Endothelial cell of hepatic sinusoid (primary cell): ENCODE measurements around the gene CADPS.

Experiments used
- in situ Hi-C: cut with HindIII; loops from 2 replicates; pipeline ENCODE4 v1.10.0; 2017; ENCODE audit warnings: low sequenced_read_pairs

CADPS gene

DNA sequence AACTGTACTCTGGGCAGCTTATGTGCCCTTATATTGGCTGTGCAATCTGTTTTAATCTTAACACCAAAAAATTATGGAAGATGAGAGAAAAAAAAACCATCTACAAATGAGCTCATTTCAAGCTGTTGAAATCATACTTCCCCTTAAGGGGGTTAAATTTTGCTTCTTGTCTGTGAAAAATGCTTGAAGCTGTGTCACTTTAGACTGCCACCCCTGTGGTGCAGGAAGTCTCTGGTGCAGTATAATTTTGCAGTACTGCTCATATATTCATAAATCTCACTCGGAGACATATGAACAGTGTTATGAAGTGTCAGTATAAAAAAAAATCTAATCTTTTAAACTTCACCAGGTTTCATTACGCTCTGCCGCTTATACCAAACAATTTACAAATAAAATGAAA is 471.5 kb downstream of the CADPS start:
- in situ Hi-C loops = no loop called here

DNA sequence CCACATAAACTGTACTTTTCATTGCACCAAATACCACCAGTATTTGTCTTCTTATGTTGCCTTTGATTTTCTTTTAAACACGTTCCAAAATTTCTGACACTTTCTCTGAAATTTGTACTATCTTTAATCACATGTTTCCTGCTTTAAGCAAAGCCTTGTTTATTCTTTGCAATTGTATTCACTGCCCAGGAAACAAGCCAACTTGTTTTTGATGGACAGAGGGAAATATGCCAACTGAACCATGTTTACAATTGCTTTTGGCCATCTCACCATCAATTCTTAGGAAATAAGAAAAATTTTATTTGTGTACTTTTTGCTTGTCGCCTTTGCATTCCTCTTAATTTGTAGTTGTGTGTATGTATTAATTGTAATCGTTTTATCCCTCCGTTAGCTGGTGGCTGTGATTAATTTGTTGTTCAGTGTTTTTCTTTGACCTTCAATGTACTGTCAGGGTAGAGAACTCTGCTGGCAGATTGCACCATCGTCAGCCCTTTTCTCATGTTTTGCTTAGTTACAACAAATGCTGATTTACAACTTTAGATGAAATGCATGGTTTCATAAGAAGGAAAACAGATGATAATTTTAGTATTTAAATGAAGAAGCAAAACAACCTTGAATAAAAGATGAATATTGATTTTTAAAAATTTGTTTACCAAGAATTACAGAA is 482.5 kb downstream of the CADPS start:
- in situ Hi-C loops = no loop called here

DNA sequence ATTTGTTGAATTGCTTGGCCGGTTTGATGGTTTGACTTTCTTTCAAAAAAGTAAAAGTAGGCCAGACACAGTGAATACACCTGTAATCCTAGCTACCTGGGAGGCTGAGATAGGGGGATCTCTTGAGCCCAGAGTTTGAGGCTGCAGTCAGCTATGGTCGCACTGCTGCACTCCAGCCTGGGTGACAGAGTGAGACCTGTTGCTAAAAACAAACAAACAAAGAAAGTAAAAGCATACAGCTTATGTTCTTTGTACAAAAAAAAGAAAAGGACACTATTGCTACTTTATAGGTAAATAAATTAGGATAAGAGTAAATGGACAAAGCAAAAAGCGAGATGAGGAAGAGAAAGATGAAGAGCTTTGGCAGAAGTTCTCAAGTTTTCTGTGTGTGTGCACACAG is 488.0 kb downstream of the CADPS start:
- in situ Hi-C loops = no loop called here

DNA sequence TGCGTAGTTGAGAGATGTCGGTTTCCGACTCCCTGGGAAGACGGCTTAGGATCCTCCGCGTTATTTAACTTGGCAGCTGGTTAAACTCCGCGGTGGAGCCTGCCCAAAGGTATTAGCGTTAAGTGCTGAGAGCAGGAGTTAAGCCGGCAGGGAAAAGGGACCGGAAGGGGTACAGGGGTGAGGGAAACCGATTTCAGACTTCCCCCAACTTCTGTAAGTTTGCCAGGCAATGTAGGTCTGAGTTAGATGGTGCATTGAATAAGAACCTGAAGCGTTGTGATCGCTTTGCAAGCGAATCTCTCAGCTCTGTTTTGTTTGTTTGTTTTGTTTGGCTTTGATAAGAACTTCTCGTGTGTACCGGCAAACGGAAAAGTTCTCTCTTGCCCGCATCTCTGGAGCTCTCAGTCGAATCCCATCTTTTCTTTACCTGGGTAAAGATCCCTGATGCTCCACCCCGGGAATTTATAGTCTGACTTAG is 495.9 kb downstream of the CADPS start:
- in situ Hi-C loops = no loop called here

DNA sequence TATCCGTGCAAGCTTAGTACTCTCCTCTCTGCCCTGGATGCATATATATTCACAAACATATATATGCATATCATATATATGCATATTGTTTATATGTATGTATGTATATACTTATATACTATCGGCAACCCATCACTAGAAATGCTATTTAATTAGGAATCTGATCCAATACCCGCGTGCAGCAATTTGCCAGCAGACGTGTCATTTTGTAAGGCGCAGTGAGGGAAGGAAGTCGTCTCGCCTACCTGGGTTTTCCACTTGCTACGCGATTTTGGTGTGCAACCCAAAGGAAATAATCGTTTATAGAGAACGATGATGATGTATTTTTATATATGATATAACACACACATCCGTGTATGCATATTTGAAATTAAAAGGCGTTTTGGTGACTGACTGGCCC is 496.3 kb downstream of the CADPS start:
- in situ Hi-C loops = no loop called here

DNA sequence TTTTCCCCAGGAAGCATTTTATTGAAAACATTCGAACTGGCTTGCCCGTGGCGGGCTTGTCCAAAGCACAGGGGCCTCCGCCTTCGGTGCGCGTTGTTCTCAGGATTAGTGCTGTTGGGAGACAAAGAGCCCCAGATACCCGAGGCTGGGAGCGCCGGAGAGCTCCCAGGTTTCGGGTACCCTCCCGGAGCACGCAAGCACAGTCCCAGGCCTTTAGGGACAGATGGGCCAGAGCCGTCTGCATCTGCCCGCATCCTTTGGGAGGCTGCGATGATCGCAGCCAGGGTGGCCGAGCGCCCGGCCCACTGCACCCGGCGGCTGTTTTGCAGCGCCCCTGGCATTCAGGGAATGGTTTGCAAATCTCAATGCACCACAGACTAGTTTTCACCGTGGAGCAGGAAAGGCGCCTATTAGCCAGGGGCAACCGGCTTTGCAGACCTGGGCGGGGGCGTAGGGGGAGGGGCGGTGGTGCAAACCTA is 496.9 kb downstream of the CADPS start:
- in situ Hi-C loops = no loop called here

DNA sequence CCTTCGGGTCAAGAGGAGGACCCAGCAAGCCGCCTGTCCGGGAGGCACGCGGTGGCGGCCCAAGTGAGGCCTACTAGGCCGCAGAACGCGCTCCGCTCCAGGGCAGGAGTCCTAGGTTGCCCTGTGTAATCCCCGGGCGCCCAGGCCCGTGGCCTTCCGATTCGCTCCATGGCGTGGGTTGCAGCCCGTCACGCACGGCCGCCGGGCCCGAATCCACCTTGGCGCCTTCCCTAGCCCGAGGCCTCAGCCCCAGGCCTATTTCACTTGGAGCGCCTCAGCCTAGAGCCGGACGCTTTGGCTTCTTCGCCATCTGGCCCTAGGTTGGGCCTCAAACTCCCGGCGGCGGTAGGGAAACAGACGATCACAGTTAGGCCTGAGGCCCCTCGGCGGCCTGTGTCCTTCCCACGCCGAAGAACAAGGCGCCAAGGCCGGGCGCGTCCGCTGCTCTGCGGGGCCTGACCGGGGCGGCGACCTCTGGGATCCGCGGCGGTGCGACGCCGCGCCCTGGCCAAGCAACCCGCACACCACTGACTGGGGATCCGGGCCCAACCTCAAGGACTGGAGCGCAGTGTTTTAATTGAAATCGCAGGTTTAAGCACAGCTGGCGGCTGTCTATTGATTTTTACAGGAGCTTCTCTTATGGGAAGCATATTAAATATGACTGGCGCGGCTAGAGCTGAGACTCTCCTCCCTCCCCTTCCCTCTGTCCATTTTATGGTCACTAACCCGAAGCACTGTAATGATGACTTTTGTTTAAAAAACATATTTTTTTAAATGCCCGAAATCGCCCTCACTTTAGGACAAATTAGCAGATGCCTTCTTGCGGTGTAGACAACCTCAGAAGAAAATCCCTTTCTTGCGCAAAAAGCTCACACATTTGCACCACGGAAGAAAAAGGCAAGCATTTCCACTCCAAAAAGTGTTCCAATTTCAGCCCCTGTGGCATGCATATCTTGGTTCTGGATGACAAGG is 498.0 kb downstream of the CADPS start:
- in situ Hi-C loops = no loop called here

DNA sequence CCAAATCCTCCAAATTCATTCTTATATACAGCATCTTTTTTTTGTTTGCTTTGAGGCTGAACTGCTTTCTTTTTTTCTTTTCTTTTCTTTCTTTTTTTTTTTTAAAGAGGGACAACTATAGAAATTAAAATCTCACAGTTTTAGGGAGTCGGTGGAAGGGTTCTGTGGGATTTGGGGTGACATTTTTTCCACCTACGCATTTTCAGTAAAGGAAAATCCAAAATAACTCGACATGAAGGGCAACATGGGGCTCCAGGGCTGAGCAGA is 498.8 kb downstream of the CADPS start:
- in situ Hi-C loops = no loop called here

DNA sequence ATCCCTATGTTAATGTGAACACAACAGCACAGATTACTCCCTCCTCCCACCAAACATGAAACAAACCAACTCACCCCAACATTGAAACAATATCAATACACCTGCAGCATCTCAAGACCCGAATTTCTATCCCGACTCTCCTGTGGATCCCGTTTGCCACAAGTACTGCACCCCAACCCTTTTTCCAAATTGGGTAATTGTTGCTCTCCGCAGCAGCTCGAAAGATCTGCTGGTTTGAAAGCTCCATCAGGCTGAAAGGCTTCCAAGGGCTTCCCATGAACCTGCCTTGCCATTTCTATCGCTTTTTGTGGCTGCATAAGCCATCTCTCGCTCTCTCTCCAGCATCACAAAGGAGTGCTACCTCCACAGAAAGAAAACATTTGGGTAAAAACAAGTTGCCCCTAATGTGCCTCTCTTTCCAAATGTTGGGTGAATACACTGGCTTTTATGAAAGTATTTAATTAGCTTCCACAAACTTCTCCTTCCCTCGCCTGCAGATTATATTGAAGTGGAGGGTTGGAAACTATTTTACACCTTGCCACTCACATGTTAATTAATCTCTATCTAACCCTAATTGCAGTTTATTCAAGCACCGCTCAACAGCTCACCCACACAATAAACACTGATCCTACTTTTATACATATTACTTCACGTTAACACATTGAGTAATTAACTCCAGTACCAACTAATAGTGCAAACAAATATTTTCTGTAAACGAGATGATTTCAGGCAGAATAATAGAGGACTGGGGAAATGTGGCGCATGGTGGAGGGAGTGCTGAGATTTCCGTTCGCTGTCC is 499.4 kb downstream of the CADPS start:
- in situ Hi-C loops = no loop called here

DNA sequence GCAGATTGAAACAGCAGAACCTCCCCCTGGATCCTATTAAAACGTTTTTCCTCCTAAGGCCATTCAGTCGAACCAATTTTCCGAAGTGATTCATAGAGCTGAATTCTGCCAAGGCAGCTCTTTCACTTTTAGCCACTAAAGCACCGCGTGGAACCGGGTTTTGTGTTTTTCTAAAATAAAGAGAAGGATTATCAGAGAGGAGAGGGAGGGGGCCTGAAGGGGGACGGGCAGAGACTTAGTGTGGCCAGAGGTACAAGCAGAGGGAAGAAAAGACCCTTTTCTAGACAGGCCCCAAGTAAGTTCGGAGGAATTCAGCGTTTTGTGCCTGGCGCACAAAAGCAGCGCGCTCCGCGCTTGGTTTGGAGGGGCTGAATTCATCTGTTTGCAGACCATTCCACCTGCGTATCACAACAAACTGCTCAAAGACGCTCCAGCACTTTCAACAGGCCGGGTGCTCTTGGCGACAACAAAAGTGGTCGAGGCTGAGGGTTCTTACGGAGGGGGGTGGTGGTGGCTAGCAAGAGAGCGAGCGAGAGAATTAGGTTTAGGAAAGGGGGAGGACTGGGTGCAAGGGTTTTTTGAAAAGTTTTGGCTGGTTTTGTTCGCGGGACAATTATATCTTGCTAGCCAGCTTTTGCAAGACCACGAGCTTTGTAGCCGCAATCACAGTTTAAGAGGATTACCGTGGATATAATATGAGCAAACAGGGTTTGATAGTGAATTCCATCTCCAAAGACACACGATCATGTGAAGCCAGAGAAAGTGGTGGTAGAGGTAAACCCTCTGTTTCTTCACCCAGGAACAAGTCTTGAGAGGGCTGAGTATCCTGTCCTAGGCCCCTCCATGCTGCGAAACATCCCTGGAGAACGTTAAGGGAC is 500.6 kb downstream of the CADPS start:
- in situ Hi-C loops = no loop called here

DNA sequence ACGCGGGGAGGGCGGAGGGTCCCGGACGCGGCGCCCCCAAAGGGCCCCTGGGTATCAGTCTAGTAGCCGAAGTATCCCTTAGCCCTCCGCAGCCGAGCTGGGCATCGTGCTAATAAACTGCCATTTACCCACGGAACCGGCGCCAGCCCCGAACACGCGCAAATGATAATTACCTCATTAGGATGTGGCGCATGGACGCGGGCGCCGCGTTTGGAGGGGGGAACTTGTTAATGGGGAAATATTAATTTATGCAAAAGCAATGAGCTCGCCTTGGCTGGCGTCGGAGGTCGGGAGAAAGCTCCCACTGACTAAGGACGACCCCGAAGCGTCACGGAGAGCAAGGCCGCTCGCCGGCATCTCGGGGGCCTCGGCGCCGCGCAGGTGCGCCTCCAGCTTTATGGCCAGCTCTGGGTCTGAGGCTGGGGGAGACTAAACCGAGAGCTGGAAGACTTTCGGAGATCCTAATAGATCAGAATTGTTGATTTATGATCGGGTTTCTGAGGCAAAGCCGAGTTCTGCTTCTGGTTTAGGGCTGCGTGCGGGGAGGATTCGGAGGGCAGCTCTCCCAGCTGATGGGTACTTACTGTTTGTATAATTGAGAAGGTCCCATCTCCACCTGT is 501.4 kb downstream of the CADPS start:
- in situ Hi-C loops = no loop called here

DNA sequence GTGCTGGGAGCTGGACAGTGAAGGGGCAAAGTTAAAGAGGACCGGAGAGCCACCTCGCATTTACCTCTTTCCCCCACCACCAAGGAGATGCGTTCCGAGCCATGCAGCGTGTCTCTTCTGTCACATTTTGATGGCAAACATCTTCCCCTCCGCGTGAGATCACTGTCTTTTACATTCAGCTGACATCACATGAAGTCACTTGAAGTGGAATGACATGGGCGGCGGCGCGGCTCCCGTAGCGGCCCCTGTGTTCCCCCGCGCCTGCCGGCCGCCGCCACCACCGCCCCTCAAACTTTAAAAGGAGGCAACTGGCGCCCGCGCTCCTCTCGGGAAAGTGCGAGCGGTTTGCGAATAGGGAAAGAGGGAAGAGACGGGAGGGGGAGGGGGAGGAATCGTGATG is 502.0 kb downstream of the CADPS start, which contains the start of gene FEZF2:
TSS of gene FEZF2 (minus strand) at position 336 of the 400 bp plus-strand sequence. CDS start 682 bp downstream, outside the sequence.
- in situ Hi-C loops = no loop called here

DNA sequence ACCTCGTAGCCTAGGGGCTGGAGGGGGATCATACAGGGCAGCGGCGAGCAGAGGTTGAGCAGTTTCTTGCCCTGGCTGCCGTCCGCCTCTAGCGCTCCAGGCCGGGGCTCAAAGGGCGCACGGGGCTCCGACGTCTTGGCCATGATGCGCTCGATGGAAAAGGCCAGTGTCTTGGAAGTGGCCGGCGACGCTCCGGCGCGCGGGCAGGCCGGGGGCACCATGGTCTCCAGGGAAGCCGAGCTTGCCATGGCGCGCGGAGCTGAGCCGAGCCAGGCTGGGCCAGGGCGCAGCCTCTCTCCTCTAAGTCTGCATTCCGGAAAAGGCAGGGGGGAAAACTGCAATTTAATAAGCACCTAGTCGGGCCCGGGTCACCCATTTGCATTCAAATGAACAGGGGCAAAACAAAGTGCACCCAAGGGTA is 502.6 kb downstream of the CADPS start:
- in situ Hi-C loops = no loop called here

DNA sequence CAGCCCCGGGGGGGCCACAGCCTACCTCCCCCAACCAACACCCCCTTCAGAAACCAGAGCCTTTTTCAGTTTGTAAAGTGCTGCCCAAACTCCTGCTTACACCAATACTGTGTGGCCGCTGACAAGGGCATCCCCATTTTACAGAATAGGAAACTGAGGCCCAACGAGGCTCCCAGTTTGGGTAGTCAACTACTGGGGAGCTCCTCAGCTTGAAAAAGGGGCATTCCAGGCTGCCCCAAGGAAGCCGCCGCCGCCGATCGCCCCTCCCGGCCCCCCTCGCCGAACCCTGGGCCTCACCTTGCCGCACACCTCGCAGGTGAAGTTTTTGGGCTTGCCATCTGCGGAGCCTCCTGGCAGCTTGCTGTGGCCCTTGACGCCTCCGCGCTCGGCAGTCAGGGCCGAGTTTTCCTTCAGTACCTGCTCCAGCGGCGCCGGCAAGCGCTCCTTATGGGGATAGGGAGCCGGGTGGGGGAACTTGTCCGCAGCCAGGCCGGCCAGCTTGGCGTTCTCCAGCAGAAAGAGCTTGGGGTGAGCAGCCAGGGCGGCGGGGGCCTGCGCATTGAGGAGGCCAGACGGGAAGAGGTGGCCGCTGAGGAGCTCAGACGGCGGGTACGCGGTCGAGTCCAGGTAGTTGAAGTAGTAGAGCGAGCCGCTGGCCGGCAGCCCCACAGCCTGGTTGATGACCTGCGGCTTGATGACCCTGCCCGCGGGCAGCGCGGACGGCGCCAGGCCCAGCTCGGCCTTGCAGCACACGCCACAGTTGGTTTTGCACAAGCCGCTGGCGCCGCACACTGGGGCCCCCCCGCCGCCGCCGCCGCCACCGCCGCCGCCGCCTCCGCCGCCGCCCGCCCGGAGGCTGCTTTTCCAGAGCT is 503.3 kb downstream of the CADPS start:
- in situ Hi-C loops = no loop called here

DNA sequence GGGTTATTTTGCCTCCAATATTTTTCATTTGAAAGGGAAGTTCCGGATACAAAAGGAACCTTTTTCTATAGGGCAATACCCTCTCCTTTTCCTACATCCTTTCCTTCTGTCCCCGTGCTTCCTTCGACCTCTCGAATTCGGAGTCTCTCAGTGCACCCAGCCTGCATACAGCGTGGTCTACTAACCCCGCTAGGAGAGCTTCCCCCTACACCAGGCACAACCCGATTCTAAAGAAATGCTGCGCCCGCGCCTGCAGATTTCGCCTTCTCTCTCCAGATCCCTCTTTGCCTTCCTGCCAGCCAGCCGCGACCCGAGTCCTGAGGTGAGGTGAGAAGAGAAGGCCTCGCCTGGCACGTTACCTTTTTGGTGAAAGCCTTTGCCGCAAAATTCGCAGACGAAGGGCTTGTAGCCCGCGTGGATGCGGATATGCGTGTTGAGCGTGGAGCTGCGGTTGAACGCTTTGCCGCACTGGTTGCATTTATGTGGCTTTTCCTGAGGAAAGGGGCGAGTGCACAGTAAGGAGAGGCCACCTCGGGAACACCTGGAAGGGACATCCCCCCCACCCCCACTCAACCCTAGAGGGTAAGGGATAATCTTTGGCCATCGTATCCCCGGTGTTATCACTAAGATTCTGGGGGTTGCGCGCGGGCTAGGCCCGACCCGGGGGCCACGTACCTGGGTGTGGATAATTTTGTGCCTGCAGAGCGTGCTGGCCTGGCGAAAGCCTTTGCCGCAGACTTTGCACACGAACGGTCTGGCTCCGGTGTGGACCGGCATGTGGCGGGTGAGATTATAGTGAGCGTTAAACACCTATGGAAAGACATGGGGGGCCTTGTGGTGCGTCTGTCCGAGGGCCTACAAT is 504.1 kb downstream of the CADPS start:
- in situ Hi-C loops = no loop called here

DNA sequence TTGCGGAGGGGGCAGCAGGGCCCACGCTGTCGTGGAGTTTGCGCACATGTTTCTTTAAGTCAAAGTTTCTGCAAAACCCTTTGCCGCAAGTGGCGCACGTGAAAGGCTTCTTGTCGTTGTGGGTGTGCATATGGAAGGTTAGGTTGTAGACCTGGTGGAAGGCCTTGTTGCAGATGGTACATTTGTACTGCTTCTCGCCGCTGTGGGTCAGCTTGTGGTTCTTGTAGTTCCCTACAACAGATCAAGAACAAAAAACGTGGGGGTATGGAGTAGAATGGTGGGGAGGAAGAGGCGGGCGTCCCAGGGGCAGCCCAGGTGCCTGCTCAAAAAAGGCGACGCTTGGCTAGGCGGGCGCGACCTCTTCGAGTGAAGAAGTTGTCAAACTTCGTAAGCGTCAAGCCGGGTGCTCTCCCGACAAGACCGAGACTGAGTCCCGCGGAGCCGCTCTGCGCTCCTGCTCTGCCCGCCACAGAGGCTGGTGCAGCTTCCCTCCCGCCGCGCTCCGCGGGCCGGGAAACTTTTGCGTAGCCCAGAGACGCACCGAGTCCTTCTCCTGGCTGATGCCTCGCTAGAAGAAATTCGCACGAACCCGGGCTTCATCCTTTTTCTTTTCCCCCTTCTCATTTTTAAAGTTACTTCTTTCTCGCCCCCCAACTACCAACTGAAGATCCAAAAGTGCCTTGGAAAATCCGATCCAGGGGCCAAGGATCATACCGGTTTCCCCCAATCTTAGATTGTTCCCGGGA is 504.9 kb downstream of the CADPS start:
- in situ Hi-C loops = no loop called here

DNA sequence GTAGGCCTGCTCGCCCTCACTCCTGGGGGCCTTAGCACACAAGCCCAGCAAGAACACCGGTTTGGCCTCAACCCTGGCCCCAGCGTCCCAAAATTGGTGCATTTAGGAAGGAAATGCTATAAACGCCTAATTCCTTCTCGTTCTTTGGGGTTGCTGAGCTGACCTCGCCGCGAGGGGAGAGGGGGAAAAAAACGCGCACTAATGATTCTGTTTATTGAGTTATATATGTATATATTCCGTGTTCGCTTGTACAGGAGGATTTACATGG is 505.8 kb downstream of the CADPS start:
- in situ Hi-C loops = no loop called here
